A673 (cell line): ENCODE data around the gene ACAP2. TPM values are rescaled to one million over a fixed set of nuclear protein-coding genes. Genes with fewer than 3 reads are reported as not detected.

Experiments
- BruUV-seq: library from RNA; stranded (reverse); fragments of 400-500 nt; replicated peaks from 2 replicates; lab custom pipeline; 2021; lab: Mats Ljungman, UMichigan
- CTCF ChIA-PET: fragments of 300-600 bp; sonication (Branson Sonifier 250); formaldehyde crosslinking; loops from one replicate; lab custom pipeline; 2022; ENCODE audit warnings: antibody characterized with exemption; lab: Charles Lee
- POLR2A ChIA-PET: fragments of 300-600 bp; sonication (Branson Sonifier 250); formaldehyde crosslinking; loops from one replicate; lab custom pipeline; 2022; ENCODE audit warnings: antibody characterized with exemption; ENCODE audit not compliant: low non-redundant PET; lab: Charles Lee
- DNase-seq: peaks from one replicate; pipeline ENCODE4 v3.0.0-alpha.2; 2015; ENCODE audit warnings: low spot score
- H3K27ac ChIP-seq: fragments of 200-600 bp; sonication (generic); 2 replicates; pipeline ENCODE4 v1.5.1; 2016; ENCODE audit warnings: mixed run types, low read depth, mild to moderate bottlenecking, mixed read lengths, antibody characterized with exemption, low read length; ENCODE audit not compliant: poor library complexity, severe bottlenecking
- H3K27me3 ChIP-seq: fragments of 200-600 bp; sonication (generic); replicated peaks from 2 replicates; pipeline ENCODE4 v1.6.1; 2017; ENCODE audit warnings: mixed run types, low read depth, mild to moderate bottlenecking, mixed read lengths, antibody characterized with exemption, low read length; ENCODE audit not compliant: insufficient read depth, poor library complexity
- H3K36me3 ChIP-seq: fragments of 200-600 bp; sonication (generic); 2 replicates; pipeline ENCODE4 v1.6.1; 2016; ENCODE audit warnings: mixed run types, mild to moderate bottlenecking, mixed read lengths, antibody characterized with exemption, low read length; ENCODE audit not compliant: insufficient read depth, poor library complexity, severe bottlenecking
- H3K4me1 ChIP-seq: fragments of 200-600 bp; sonication (generic); 2 replicates; pipeline ENCODE4 v1.6.1; 2017; ENCODE audit warnings: mixed run types, mild to moderate bottlenecking, mixed read lengths, antibody characterized with exemption, low read length; ENCODE audit not compliant: insufficient read depth, poor library complexity, severe bottlenecking
- H3K4me3 ChIP-seq: fragments of 200-600 bp; sonication (generic); 2 replicates; pipeline ENCODE4 v1.5.1; 2016; ENCODE audit warnings: low read depth, mixed run types, mild to moderate bottlenecking, mixed read lengths, low read length; ENCODE audit not compliant: poor library complexity, severe bottlenecking
- H3K9me3 ChIP-seq: fragments of 200-600 bp; sonication (generic); 2 replicates; pipeline ENCODE4 v1.6.1; 2016; ENCODE audit warnings: mixed run types, low read depth, mild to moderate bottlenecking, mixed read lengths, antibody characterized with exemption, low read length; ENCODE audit not compliant: poor library complexity, severe bottlenecking
- EZH2 ChIP-seq: fragments of 200-600 bp; sonication (generic); IDR thresholded peaks from 2 replicates; pipeline ENCODE4 v1.6.1; 2017; ENCODE audit warnings: borderline replicate concordance, low read depth, mild to moderate bottlenecking, mixed read lengths, antibody characterized with exemption, low read length; ENCODE audit not compliant: poor library complexity, severe bottlenecking
- intact Hi-C: fragments of 100-400 bp; cut with micrococcal nuclease; formaldehyde crosslinking; loops from one replicate; pipeline ENCODE4 v1.10.0; 2022; ENCODE audit not compliant: unreplicated experiment
- total RNA-seq: library from RNA; stranded (reverse); gene quantifications from 2 replicates; pipeline ENCODE4 v1.2.3, GENCODE V29; 2021
- TF ChIP-seq, protein P1 (sequence below): fragments of 300-800, 200-600 bp; sonication (generic); conservative IDR thresholded peaks from 2 replicates; pipeline ENCODE4 v1.5.1; 2017; ENCODE audit warnings: low read depth, mild to moderate bottlenecking, antibody characterized with exemption, low read length, moderate library complexity, mixed read lengths

The ACAP2 gene
- total RNA-seq, 1 experiment from 2014 or later: 47.4 TPM

DNA sequence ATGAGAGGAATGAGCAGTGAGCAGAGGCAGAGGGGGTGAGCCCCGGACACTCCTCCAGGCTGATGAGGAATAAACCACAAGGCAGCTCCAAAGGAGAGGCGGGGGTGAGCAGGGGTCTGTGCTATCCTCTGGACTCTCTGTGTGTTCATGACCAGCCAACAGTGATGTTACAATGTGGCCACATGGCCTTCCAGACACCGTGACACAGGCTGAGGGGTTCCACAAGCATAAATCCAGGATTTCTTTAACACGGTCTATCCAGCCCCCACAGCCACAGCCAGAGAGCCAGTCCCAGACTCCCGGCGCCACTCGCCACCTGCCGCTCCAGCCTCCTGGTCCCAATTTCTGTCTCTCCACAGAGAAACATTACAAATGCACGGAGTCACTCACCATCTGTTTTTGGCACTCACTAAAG lies 196.2 kb downstream of the ACAP2 start:
- Histone ChIP-seq H3K9me3 (no peaks in the 10 kb centered on the region), H3K4me1 (no peaks in the 10 kb centered on the region), H3K27ac (peak overlapping the region; percentile 37), H3K36me3 (peaks cover 3% of the 10 kb centered on the region), H3K27me3 (no peaks in the 10 kb centered on the region), H3K4me3 (no peak overlapping the region)
- no TSS peak for BruUV-seq
- intact Hi-C loops: no loop called here
- CTCF ChIA-PET: no interaction called here
- DNase-seq: no peak
- TF ChIP-seq, protein P1, sequence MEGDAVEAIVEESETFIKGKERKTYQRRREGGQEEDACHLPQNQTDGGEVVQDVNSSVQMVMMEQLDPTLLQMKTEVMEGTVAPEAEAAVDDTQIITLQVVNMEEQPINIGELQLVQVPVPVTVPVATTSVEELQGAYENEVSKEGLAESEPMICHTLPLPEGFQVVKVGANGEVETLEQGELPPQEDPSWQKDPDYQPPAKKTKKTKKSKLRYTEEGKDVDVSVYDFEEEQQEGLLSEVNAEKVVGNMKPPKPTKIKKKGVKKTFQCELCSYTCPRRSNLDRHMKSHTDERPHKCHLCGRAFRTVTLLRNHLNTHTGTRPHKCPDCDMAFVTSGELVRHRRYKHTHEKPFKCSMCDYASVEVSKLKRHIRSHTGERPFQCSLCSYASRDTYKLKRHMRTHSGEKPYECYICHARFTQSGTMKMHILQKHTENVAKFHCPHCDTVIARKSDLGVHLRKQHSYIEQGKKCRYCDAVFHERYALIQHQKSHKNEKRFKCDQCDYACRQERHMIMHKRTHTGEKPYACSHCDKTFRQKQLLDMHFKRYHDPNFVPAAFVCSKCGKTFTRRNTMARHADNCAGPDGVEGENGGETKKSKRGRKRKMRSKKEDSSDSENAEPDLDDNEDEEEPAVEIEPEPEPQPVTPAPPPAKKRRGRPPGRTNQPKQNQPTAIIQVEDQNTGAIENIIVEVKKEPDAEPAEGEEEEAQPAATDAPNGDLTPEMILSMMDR: no peak
- TF ChIP-seq EZH2: no peak
- POLR2A ChIA-PET: no interaction called here

DNA sequence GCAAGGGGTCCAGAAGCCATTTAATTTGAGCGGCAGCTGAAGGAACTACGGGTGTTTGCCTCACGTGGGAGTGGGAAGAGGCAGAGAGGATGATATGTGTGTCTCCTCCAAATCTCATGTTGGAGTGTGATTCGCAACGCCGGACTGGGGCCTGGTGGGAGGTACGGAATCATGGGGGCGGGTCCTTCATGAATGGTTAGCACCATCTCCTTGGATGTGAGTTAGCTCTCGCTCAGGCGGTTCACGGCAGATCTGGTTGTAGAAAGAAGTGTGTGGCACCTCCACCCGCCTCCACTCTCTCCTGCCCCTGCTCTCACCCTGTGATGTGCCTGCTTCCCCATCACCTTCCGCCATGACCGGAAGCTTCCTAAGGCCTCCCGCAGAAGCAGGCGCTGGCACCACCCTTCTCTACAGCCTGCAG lies 197.3 kb downstream of the ACAP2 start:
- no peak for DNase-seq
- TF ChIP-seq EZH2: no peak
- TF ChIP-seq, protein P1: no peak
- no peaks in the 10 kb centered on the region for H3K9me3 ChIP-seq
- no peaks in the 10 kb centered on the region for H3K4me1 ChIP-seq
- BruUV-seq: no TSS peak
- no peak overlapping the region for H3K4me3 ChIP-seq
- H3K27ac ChIP-seq: no peak overlapping the region
- POLR2A ChIA-PET: no interaction called here
- no peaks in the 10 kb centered on the region for H3K27me3 ChIP-seq
- CTCF ChIA-PET: no interaction called here
- intact Hi-C loops: no loop called here
- peaks cover 3% of the 10 kb centered on the region for H3K36me3 ChIP-seq

DNA sequence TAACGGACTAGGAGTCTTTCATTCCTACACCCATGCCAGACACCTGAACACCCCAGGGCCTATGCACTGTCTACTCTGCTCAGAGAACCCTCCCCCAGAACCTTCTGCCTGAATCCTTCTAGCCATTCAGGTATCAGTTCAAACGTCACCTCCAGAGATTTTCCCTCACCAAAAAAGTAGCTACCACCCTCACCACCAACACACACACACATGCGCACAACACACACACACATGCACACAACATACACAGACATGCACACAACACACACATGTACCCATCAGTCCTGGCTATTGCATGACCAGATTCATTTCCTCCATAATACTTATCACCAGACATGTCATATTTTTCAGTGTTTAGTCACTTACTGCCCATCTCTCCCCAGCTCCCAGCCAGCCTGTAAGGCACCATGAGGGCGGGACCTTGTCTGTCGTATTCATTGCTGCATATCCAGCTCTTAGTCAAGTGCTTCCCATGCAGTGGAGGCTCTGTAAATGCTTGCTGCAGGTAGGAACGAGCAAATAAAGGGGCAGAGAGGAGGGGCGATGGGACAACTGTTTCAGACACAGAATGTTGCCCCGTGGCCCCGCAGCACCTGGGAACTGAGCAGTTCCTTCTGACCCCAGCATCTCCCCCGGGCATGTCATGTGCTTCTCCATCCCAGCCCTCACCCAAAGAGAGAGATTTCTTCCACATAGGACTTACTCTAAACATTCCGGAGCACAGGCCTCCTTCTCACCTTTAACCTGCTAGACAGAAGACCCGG lies 201.0 kb downstream of the ACAP2 start:
- Histone ChIP-seq H3K4me3 (no peak overlapping the region), H3K36me3 (peaks cover 3% of the 10 kb centered on the region), H3K27me3 (no peaks in the 10 kb centered on the region), H3K9me3 (no peaks in the 10 kb centered on the region), H3K4me1 (no peaks in the 10 kb centered on the region), H3K27ac (no peak overlapping the region)
- intact Hi-C loops: no loop called here
- ChIA-PET POLR2A (no interaction called here), CTCF (no interaction called here)
- DNase-seq: no peak
- no peak for TF ChIP-seq EZH2
- TF ChIP-seq, protein P1: no peak
- BruUV-seq: no TSS peak
